Ascending aorta (tissue), 2 donors: ENCODE measurements around the gene CD300A. TPM values are rescaled to one million over a fixed set of nuclear protein-coding genes. Genes with fewer than 3 reads are reported as not detected.
A peak's percentile ranks its signal among the peaks of the same experiment; 100 is the strongest.

Experiments
- DNase-seq, 2 donors: peaks; one replicate each; pipeline ENCODE4 v3.0.0-alpha.2; 2019; ENCODE audit warnings: low spot score in 2 of 2
- H3K27ac ChIP-seq, 2 donors: fragments of 200-600 bp; sonication (generic); one replicate each; pipeline ENCODE4 v1.5.1; 2016 to 2017; ENCODE audit warnings: mild to moderate bottlenecking in 1 of 2
- H3K27me3 ChIP-seq: fragments of 200-600 bp; sonication (generic); one replicate; pipeline ENCODE4 v1.5.1; 2017
- H3K36me3 ChIP-seq, 2 donors: fragments of 200-600 bp; sonication (generic); one replicate each; pipeline ENCODE4 v1.5.1; 2016
- H3K4me1 ChIP-seq, 2 donors: fragments of 200-600 bp; sonication (generic); one replicate each; pipeline ENCODE4 v1.5.1; 2016 to 2017; ENCODE audit warnings: mild to moderate bottlenecking in 1 of 2
- H3K4me3 ChIP-seq, 2 donors: fragments of 200-600 bp; sonication (generic); one replicate each; pipeline ENCODE4 v1.5.1; 2016 to 2017; ENCODE audit warnings: mild to moderate bottlenecking in 1 of 2
- H3K9me3 ChIP-seq, 2 donors: fragments of 200-600 bp; sonication (generic); one replicate each; pipeline ENCODE4 v1.5.1; 2016
- CTCF ChIP-seq, 3 experiments: fragments of 200-600 bp in 2 of 3; fragments of 450-650 bp in 1 of 3; sonication (generic) in 2 of 3; IDR thresholded peaks; one replicate each; pipeline ENCODE4 v1.5.1; 2016 to 2019; ENCODE audit warnings: antibody characterized with exemption in 3 of 3, mild to moderate bottlenecking in 1 of 3, moderate library complexity in 1 of 3
- intact Hi-C: fragments of 100-400 bp; cut with DNase I; formaldehyde crosslinking; loops from one replicate; pipeline ENCODE4 v1.15.1; 2023
- total RNA-seq: library from RNA; depleted of rRNA; stranded (reverse); fragments of >200 nt; gene quantifications from one replicate; pipeline ENCODE4 v1.1.0, GENCODE V29; 2016

The CD300A gene
- total RNA-seq, 1 donor from 2014 or later: 21.9 TPM

GRCh38 chr17:74520016-74520434 is 53.6 kb downstream of the CD300A start:
- intact Hi-C loops: no loop called here
- no peak for DNase-seq
- no peak overlapping the region for H3K4me3 ChIP-seq
- no peaks in the 10 kb centered on the region for H3K4me1 ChIP-seq
- no peaks in the 10 kb centered on the region for H3K36me3 ChIP-seq
- no peaks in the 10 kb centered on the region for H3K27me3 ChIP-seq
- no peaks in the 10 kb centered on the region for H3K9me3 ChIP-seq
- TF ChIP-seq CTCF (IDR thresholded peaks at IDR 0.05): no peak
- H3K27ac ChIP-seq: no peak overlapping the region

DNA sequence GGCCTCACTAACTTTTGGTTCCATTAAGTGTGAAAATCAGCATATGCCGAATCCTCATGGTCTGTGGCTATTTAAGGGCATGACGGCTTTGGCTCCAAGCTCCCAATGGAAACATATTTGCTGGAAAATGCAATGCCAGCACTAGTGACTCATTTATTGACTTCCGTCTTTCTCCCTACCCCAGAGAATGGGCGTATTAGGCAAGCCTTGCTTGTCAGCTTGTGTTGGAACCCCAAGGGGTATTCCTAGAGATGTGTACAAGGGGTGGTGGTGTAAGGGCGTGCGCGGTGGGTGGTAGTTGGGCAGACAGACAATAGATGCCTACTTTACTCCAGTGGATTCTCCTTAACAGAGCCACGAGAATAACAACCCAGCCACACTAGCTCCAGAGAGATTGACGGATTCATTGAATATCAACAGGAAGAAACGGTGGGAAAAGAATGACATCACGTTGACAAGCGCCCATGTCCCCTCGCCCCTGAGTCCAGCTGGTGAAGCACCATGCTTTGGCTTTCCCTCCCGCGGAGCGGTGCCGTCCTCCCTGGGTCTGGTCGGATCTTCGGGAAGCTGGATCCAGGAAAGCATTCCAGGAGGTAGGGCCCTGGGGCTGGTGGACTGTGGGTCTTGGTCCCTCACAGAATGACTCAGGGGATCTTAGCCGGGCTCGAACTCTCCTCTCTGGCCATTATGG is 54.5 kb downstream of the CD300A start:
- H3K4me3 ChIP-seq: no peak overlapping the region
- H3K9me3 ChIP-seq: no peaks in the 10 kb centered on the region
- DNase-seq: no peak
- no peaks in the 10 kb centered on the region for H3K27me3 ChIP-seq
- H3K27ac ChIP-seq: peak overlapping the region; percentile 48 to 64
- H3K4me1 ChIP-seq: no peaks in the 10 kb centered on the region
- intact Hi-C loops: no loop called here
- H3K36me3 ChIP-seq: no peaks in the 10 kb centered on the region
- no peak for TF ChIP-seq CTCF (IDR thresholded peaks at IDR 0.05)

DNA sequence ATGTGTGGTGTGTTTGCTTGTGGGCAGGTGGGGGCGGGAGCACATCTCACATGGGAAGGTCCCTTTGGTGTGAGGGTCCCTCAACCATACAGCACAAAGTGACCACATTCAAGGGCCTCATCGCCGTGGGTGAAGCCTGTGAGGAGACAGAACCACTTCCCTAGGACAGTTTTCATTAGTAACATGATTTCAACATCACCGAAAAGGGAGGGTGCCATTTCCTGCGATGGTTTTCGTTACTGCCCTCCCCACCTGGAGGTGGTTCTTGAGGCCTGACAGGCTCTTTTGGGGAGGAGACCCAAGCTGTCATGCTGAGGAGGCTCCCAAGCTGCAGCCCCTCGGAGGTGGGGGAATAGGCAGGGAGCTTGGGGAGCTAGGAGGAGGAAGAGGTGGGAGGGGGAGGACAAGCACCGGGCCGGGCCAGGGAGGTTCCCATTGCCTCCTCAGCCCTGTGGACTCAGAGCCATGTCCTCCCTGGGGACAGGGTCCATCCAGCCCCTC is 55.3 kb downstream of the CD300A start:
- Histone ChIP-seq H3K4me1 (no peaks in the 10 kb centered on the region), H3K9me3 (no peaks in the 10 kb centered on the region), H3K4me3 (no peak overlapping the region), H3K36me3 (no peaks in the 10 kb centered on the region), H3K27ac (peak overlapping the region; percentile 48 to 64), H3K27me3 (no peaks in the 10 kb centered on the region)
- intact Hi-C loops: no loop called here
- no peak for DNase-seq
- no peak for TF ChIP-seq CTCF (IDR thresholded peaks at IDR 0.05)

- DNase-seq: no peak
- Histone ChIP-seq H3K27me3 (no peaks in the 10 kb centered on the region), H3K36me3 (no peaks in the 10 kb centered on the region), H3K9me3 (no peaks in the 10 kb centered on the region), H3K27ac (no peak overlapping the region), H3K4me1 (no peaks in the 10 kb centered on the region), H3K4me3 (no peak overlapping the region)
- TF ChIP-seq CTCF (IDR thresholded peaks at IDR 0.05): no peak
- intact Hi-C loops: no loop called here
Observed at GRCh38 chr17:74522381-74523105, 56.1 kb downstream of the CD300A start.

DNA sequence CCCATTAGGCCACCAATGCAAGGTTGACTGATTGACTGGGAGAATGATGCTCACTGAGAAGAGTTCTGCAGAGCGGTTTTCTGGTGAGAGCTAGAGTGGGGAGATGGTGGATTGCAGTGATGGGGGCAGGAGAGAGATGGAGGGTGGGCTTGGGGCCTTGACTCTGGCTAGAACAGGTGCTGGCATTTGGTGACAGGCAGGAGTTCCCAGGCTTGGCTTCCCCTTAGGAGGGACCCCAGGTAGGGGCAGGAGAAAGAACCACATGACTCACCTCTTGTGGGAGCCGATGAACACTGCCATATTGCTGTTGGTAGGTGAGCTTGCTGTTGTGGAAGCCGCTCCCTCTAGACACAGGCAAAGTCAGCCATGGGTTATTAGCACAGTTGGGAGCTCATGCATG is 56.9 kb downstream of the CD300A start:
- no peak overlapping the region for H3K4me3 ChIP-seq
- intact Hi-C loops: no loop called here
- H3K27ac ChIP-seq: no peak overlapping the region
- no peaks in the 10 kb centered on the region for H3K27me3 ChIP-seq
- H3K9me3 ChIP-seq: no peaks in the 10 kb centered on the region
- no peak for DNase-seq
- no peaks in the 10 kb centered on the region for H3K36me3 ChIP-seq
- H3K4me1 ChIP-seq: no peaks in the 10 kb centered on the region
- no peak for TF ChIP-seq CTCF (IDR thresholded peaks at IDR 0.05)
